IPS-18a (cell line): ENCODE measurements around the gene HDAC9.

Experiments used
- H3K27ac ChIP-seq: one replicate; pipeline ENCODE4 v1.5.1; 2013; ENCODE audit warnings: low read length
- H3K27me3 ChIP-seq: one replicate; pipeline ENCODE4 v1.6.1; 2013; ENCODE audit warnings: mild to moderate bottlenecking, low read length; ENCODE audit not compliant: control insufficient read depth, insufficient read depth
- H3K36me3 ChIP-seq: one replicate; pipeline ENCODE4 v1.6.1; 2013; ENCODE audit warnings: low read depth, low read length; ENCODE audit not compliant: control insufficient read depth
- H3K4me1 ChIP-seq: one replicate; pipeline ENCODE4 v1.6.1; 2013; ENCODE audit warnings: low read depth, low read length; ENCODE audit not compliant: control insufficient read depth
- H3K4me3 ChIP-seq: one replicate; pipeline ENCODE4 v1.5.1; 2013; ENCODE audit warnings: low read length
- H3K9ac ChIP-seq: one replicate; pipeline ENCODE4 v1.6.1; 2013; ENCODE audit warnings: mild to moderate bottlenecking, low read length, moderate library complexity
- H3K9me3 ChIP-seq: one replicate; pipeline ENCODE4 v1.6.1; 2013; ENCODE audit warnings: low read depth, low read length; ENCODE audit not compliant: control insufficient read depth

The HDAC9 gene

GRCh38 chr7:18511351-18512140 lies 16.0 kb downstream of the HDAC9 start:
- H3K9ac ChIP-seq, result no peak overlapping the region
- no peaks in the 10 kb centered on the region for H3K9me3 ChIP-seq
- peaks cover 23% of the 10 kb centered on the region for H3K4me1 ChIP-seq
- no peak overlapping the region for H3K4me3 ChIP-seq
- H3K36me3 ChIP-seq, result no peaks in the 10 kb centered on the region
- no peaks in the 10 kb centered on the region for H3K27me3 ChIP-seq
- no peak overlapping the region for H3K27ac ChIP-seq

- Histone ChIP-seq H3K4me3 (no peak overlapping the region), H3K36me3 (no peaks in the 10 kb centered on the region), H3K9ac (no peak overlapping the region), H3K4me1 (peaks cover 21% of the 10 kb centered on the region), H3K9me3 (no peaks in the 10 kb centered on the region), H3K27ac (no peak overlapping the region), H3K27me3 (no peaks in the 10 kb centered on the region)
Measured at GRCh38 chr7:18513343-18513742, 17.8 kb downstream of the HDAC9 start.

- H3K27me3 ChIP-seq, result no peaks in the 10 kb centered on the region
- no peak overlapping the region for H3K4me3 ChIP-seq
- no peaks in the 10 kb centered on the region for H3K36me3 ChIP-seq
- no peaks in the 10 kb centered on the region for H3K9me3 ChIP-seq
- peaks cover 7% of the 10 kb centered on the region for H3K4me1 ChIP-seq
- no peak overlapping the region for H3K27ac ChIP-seq
- no peak overlapping the region for H3K9ac ChIP-seq
Measured at GRCh38 chr7:18515067-18515466, 19.5 kb downstream of the HDAC9 start.

GRCh38 chr7:18517646-18518045 lies 22.1 kb downstream of the HDAC9 start:
- no peaks in the 10 kb centered on the region for H3K36me3 ChIP-seq
- no peak overlapping the region for H3K4me3 ChIP-seq
- H3K4me1 ChIP-seq, result peaks cover 12% of the 10 kb centered on the region

GRCh38 chr7:18518555-18518954 lies 23.0 kb downstream of the HDAC9 start:
- H3K36me3 ChIP-seq, result no peaks in the 10 kb centered on the region
- no peaks in the 10 kb centered on the region for H3K9me3 ChIP-seq
- no peak overlapping the region for H3K4me3 ChIP-seq
- no peaks in the 10 kb centered on the region for H3K27me3 ChIP-seq
- no peak overlapping the region for H3K27ac ChIP-seq
- no peak overlapping the region for H3K9ac ChIP-seq
- peaks cover 12% of the 10 kb centered on the region for H3K4me1 ChIP-seq

More at GRCh38 chr7:18517646-18518045, 22.1 kb downstream of the HDAC9 start:
- Histone ChIP-seq H3K27me3 (no peaks in the 10 kb centered on the region), H3K27ac (no peak overlapping the region), H3K9ac (no peak overlapping the region), H3K9me3 (no peaks in the 10 kb centered on the region)

- no peak overlapping the region for H3K9ac ChIP-seq
- H3K27ac ChIP-seq, result no peak overlapping the region
- no peak overlapping the region for H3K4me3 ChIP-seq
- H3K36me3 ChIP-seq, result no peaks in the 10 kb centered on the region
- H3K4me1 ChIP-seq, result peaks cover 5% of the 10 kb centered on the region
- no peaks in the 10 kb centered on the region for H3K27me3 ChIP-seq
- no peaks in the 10 kb centered on the region for H3K9me3 ChIP-seq
Measured at GRCh38 chr7:18520450-18521235, 25.1 kb downstream of the HDAC9 start.

- H3K9me3 ChIP-seq, result no peaks in the 10 kb centered on the region
- no peaks in the 10 kb centered on the region for H3K27me3 ChIP-seq
- H3K4me3 ChIP-seq, result no peak overlapping the region
- no peaks in the 10 kb centered on the region for H3K36me3 ChIP-seq
- H3K9ac ChIP-seq, result no peak overlapping the region
- peaks cover 5% of the 10 kb centered on the region for H3K4me1 ChIP-seq
- no peak overlapping the region for H3K27ac ChIP-seq
Measured at GRCh38 chr7:18521236-18521589, 25.7 kb downstream of the HDAC9 start.

GRCh38 chr7:18521945-18522566 lies 26.5 kb downstream of the HDAC9 start:
- Histone ChIP-seq H3K27ac (no peak overlapping the region), H3K4me3 (no peak overlapping the region), H3K4me1 (peaks cover 9% of the 10 kb centered on the region), H3K27me3 (no peaks in the 10 kb centered on the region), H3K9ac (no peak overlapping the region), H3K9me3 (no peaks in the 10 kb centered on the region), H3K36me3 (no peaks in the 10 kb centered on the region)

GRCh38 chr7:18524248-18524647 lies 28.7 kb downstream of the HDAC9 start:
- H3K4me1 ChIP-seq, result peaks cover 9% of the 10 kb centered on the region
- no peak overlapping the region for H3K27ac ChIP-seq

GRCh38 chr7:18526368-18526878 lies 30.9 kb downstream of the HDAC9 start:
- no peaks in the 10 kb centered on the region for H3K27me3 ChIP-seq
- H3K27ac ChIP-seq, result no peak overlapping the region
- no peak overlapping the region for H3K4me3 ChIP-seq
- H3K36me3 ChIP-seq, result no peaks in the 10 kb centered on the region
- H3K9me3 ChIP-seq, result no peaks in the 10 kb centered on the region
- H3K9ac ChIP-seq, result no peak overlapping the region
- peaks cover 9% of the 10 kb centered on the region for H3K4me1 ChIP-seq

More at GRCh38 chr7:18524248-18524647, 28.7 kb downstream of the HDAC9 start:
- no peaks in the 10 kb centered on the region for H3K27me3 ChIP-seq
- no peak overlapping the region for H3K4me3 ChIP-seq
- H3K9ac ChIP-seq, result no peak overlapping the region
- no peaks in the 10 kb centered on the region for H3K9me3 ChIP-seq
- H3K36me3 ChIP-seq, result no peaks in the 10 kb centered on the region

- H3K9ac ChIP-seq, result no peak overlapping the region
- H3K27ac ChIP-seq, result no peak overlapping the region
- H3K4me3 ChIP-seq, result no peak overlapping the region
- H3K27me3 ChIP-seq, result no peaks in the 10 kb centered on the region
- H3K9me3 ChIP-seq, result no peaks in the 10 kb centered on the region
- H3K36me3 ChIP-seq, result no peaks in the 10 kb centered on the region
- H3K4me1 ChIP-seq, result peaks cover 4% of the 10 kb centered on the region
Measured at GRCh38 chr7:18529239-18529638, 33.7 kb downstream of the HDAC9 start.
